Keratinocyte (primary cell): ENCODE data around the gene MRPL9.

ENCODE experiments used
- EZH2 ChIP-seq: IDR thresholded peaks from one replicate; pipeline ENCODE4 v1.6.1; 2012; ENCODE audit warnings: inconsistent platforms, mild to moderate bottlenecking, low read length, moderate library complexity
- TF ChIP-seq, protein P1 (sequence below), 3 experiments: IDR thresholded peaks in 1 of 3; conservative IDR thresholded peaks in 1 of 3; optimal IDR thresholded peaks in 1 of 3; 2 replicates in 2 of 3; 3 replicates in 1 of 3; pipeline versions ENCODE3 to v1.5.1; 2011; ENCODE audit warnings: low read length in 3 of 3, mild to moderate bottlenecking in 3 of 3, moderate library complexity in 2 of 3, control low read depth in 1 of 3, inconsistent platforms in 1 of 3; ENCODE audit not compliant: insufficient read depth in 2 of 3; ENCODE audit errors: extremely low read depth in 1 of 3

DNA sequence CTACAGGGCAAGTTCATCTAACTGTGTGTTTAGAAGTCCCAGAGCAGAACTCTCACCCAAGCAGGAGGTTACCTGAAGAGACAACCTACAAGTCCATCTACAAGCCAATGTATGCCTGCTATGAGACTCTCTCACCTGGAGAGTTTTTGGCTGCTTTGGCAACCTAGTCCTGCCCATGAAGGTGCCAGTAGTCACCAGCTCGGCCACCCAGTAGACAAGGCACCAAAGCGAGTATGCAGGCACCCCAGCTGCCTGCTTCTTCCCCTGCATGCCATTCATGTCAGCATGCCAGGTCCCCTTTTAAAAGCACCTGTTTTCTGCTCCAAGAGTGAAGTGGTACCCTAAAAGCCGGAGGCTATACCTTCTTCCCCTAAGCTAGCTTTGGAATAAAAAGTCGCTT, 21.8 kb downstream of the MRPL9 start:
- TF ChIP-seq, protein P1, sequence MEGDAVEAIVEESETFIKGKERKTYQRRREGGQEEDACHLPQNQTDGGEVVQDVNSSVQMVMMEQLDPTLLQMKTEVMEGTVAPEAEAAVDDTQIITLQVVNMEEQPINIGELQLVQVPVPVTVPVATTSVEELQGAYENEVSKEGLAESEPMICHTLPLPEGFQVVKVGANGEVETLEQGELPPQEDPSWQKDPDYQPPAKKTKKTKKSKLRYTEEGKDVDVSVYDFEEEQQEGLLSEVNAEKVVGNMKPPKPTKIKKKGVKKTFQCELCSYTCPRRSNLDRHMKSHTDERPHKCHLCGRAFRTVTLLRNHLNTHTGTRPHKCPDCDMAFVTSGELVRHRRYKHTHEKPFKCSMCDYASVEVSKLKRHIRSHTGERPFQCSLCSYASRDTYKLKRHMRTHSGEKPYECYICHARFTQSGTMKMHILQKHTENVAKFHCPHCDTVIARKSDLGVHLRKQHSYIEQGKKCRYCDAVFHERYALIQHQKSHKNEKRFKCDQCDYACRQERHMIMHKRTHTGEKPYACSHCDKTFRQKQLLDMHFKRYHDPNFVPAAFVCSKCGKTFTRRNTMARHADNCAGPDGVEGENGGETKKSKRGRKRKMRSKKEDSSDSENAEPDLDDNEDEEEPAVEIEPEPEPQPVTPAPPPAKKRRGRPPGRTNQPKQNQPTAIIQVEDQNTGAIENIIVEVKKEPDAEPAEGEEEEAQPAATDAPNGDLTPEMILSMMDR (optimal IDR thresholded peaks at IDR 0.05 in 1 of 3, IDR thresholded peaks at IDR 0.05 in 1 of 3, conservative IDR thresholded peaks at IDR 0.05 in 1 of 3; ENCODE audit: extremely low read depth in 1 of 3, insufficient read depth in 2 of 3, low read length in 3 of 3): no peak
- no peak for TF ChIP-seq EZH2
